Heart left ventricle (tissue), 16 donors: Measurements from ENCODE around the gene PARP6. TPM values are rescaled to one million over a fixed set of nuclear protein-coding genes. Genes with fewer than 3 reads are reported as not detected.

Source experiments
- ATAC-seq, 4 donors: fragments of 200-7000 bp; cut with Tn5 transposase; one replicate each; pipeline ENCODE4 v1.9.1; 2020 to 2022; ENCODE audit warnings: moderate library complexity in 4 of 4, mild to moderate bottlenecking in 3 of 4, moderate number of reproducible peaks in 1 of 4
- DNase-seq, 5 donors: peaks; one replicate each; pipeline ENCODE4 v3.0.0-alpha.2; 2020
- H3K27ac ChIP-seq, 12 donors: fragments of 200-600 bp; sonication (generic) in 4 of 12; one replicate each; pipeline versions ENCODE4 v1.5.0 to v1.8.0; 2016 to 2022; ENCODE audit warnings: mild to moderate bottlenecking in 2 of 12
- H3K27me3 ChIP-seq, 9 donors: fragments of 200-600 bp; sonication (generic) in 2 of 9; one replicate each; pipeline versions ENCODE4 v1.5.1 to v1.8.0; 2016 to 2022; ENCODE audit warnings: mild to moderate bottlenecking in 3 of 9
- H3K36me3 ChIP-seq, 9 donors: fragments of 200-600 bp; sonication (generic) in 2 of 9; one replicate each; pipeline versions ENCODE4 v1.5.0 to v1.8.0; 2018 to 2022; ENCODE audit warnings: mild to moderate bottlenecking in 2 of 9
- H3K4me1 ChIP-seq, 12 donors: fragments of 200-600 bp; sonication (generic) in 4 of 12; one replicate each; pipeline versions ENCODE4 v1.5.0 to v1.8.0; 2016 to 2022; ENCODE audit warnings: mild to moderate bottlenecking in 3 of 12
- H3K4me3 ChIP-seq, 12 donors: fragments of 200-600 bp; sonication (generic) in 4 of 12; one replicate each; pipeline versions ENCODE4 v1.5.0 to v1.8.0; 2017 to 2022; ENCODE audit warnings: mild to moderate bottlenecking in 9 of 12, moderate library complexity in 4 of 12
- H3K9me3 ChIP-seq, 12 donors: fragments of 200-600 bp; sonication (generic) in 4 of 12; one replicate each; pipeline versions ENCODE4 v1.5.0 to v1.8.0; 2016 to 2022; ENCODE audit warnings: mild to moderate bottlenecking in 1 of 12
- POLR2A ChIP-seq, 2 donors: fragments of 450-650 bp; IDR thresholded peaks; one replicate each; pipeline ENCODE4 v1.6.1; 2017; ENCODE audit warnings: antibody characterized with exemption in 2 of 2, mild to moderate bottlenecking in 2 of 2, moderate library complexity in 2 of 2
- WGBS, 4 donors: extraction: QIAGEN DNeasy Blood & Tissue Kit in 2 of 4; methylation state at CpG; one replicate each; pipeline versions ENCODE4 v1.1.5 to v1.1.7; 2013 to 2018; 5-methylcytosine and 5-hydroxymethylcytosine counted together
- intact Hi-C, 10 donors: fragments of 100-400 bp; cut with DNase I; formaldehyde crosslinking; loops; one replicate each; pipeline versions ENCODE4 v1.11.1 to v1.14.2; 2022
- polyA plus RNA-seq, 2 donors: library from polyadenylated mRNA; stranded (reverse); fragments of 200-250 nt; gene quantifications; one replicate each; pipeline ENCODE4 v1.2.3, GENCODE V29; 2013
- total RNA-seq, 9 donors: library from RNA; depleted of rRNA in 2 of 9; stranded (reverse); fragments of >200 nt in 2 of 9; fragmentation: NEBNext Ultra II Directional in 3 of 9; extraction: Animal tissue kit (Norgen Biotek cat#: 25700) in 3 of 9; gene quantifications; one replicate each; pipeline versions ENCODE4 v1.1.0 to v1.2.4, GENCODE V29; 2016 to 2023
- TF ChIP-seq, protein P1 (sequence below), 12 donors: fragments of 200-600 bp; sonication (generic) in 4 of 12; IDR thresholded peaks; one replicate each; pipeline versions ENCODE4 v1.5.0 to v1.8.0; 2018 to 2022; ENCODE audit warnings: antibody characterized with exemption in 12 of 12, mild to moderate bottlenecking in 5 of 12
- donor health status: ischemic (EF 13 %, LVEDD 7.1; RV severe dilation, severe dysfunction).
- donor health status: healthy with polysubstance abuse.
- donor health status: DM: no; HTN: yes; CAD: no.
- donor health status: DM: no; HTN: no; CAD: no.
- donor health status: ischemic (EF 25% LVEDD 6.9; RV normal size, moderate dysfunction).
- donor health status: ischemic (EF 25% LVEDD 5.7; RV mildly dilated, moderate dysfunction).
- donor health status: healthy.
- donor health status: DM: yes; HTN: yes; CAD: no.
- donor health status: ischemic (EF 35%, LVEDD 5.7; RV mildly dilated, moderate dysfunction).
- donor health status: nonischemic (EF 11% LVEDD 7.7; RV severe dilation, severe dysfunction).
- donor health status: DM: yes; HTN: yes; CAD: no.
- donor health status: PGD.
- donor health status: ischemic (EF 29% LVEDD 5.4; RV normal size, mild dysfunction).
- donor health status: nonischemic (EF 23%, LVEDD 6.1; RV moderate dilation, normal function).

Gene PARP6
- total and polyA plus RNA-seq, 11 donors = 25.6 to 52.5 (median 34.5) TPM

DNA sequence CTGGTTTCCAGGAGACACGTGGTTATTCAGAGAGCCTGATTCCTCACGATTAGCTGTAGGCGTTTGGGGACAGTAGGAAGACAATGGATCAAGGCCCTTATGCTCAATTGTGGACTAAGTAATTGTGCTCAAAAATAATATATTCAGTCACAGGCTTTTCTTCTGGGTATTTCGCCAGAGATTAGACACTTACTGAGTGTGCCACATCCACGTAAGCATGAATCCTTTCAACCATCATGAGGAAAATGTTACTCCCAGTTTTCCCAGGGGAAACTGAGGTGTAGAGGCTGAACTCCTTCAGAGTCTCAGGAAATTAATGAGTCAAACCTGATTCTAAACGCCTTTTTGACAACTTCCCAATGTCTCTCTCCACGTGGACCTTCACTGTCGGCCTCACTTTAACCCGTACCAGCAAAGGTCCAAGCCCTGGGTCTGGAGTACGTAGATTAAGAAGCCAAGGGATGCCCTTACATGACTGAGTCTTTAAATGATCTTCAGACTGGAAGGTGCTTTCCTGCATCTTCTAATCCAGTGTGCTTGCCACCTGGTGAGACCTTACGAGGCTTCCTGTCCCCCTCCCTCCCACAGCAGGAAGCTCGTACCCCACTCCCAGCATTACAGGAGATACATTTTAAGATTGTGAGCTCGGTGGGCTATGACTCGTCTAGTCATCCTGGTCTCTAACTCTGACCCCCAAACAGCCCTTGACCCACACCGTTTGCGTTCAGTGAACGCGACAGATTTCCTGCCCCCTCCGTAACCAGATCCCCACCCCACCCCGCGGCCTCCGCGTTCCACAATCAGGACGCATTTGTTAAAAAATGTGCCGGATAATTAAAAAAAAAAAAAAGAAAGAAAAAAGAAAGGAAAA lies 43.0 kb downstream of the PARP6 start:
- peak in 2 of 5 donors; percentile 13 to 35 for DNase-seq
- Histone ChIP-seq H3K27me3 (no peaks in the 10 kb centered on the region), H3K36me3 (peaks cover 0 to 10% (median 0%) of the 10 kb centered on the region in 9 donors), H3K4me3 (peak overlapping the region; percentile 73 to 99 (median 89)), H3K27ac (peak overlapping the region; percentile 95 to 100 (median 99)), H3K9me3 (no peaks in the 10 kb centered on the region), H3K4me1 (peaks cover 4 to 65% (median 50%) of the 10 kb centered on the region in 12 donors)
- no peak for ATAC-seq
- WGBS, 4 donors = 5 to 6% (median 5%) methylated on average over 25 of the region's 25 CpGs
- no peak for TF ChIP-seq POLR2A (IDR thresholded peaks at IDR 0.05)
- intact Hi-C loops = no loop called here

DNA sequence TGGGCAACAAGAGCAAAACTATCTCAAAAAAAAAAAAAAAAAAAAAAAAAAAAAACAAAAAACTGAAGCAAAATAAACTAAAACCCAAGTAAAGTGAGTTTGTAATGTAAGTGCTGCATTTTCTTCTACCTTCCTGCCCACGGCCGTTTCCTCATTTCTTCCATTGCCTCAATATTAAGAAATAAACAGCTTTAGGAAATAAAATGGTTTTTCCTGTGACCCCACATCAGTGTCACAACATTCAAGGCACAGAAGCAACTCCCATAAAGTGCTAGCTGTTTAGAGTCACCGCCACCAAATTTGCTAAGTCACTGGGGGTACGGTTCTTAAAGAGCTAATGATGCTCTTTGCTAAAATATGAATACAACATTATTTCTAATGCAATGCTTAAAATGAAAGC lies 44.6 kb downstream of the PARP6 start:
- ATAC-seq (no peak), DNase-seq (no peak)
- TF ChIP-seq, protein P1, sequence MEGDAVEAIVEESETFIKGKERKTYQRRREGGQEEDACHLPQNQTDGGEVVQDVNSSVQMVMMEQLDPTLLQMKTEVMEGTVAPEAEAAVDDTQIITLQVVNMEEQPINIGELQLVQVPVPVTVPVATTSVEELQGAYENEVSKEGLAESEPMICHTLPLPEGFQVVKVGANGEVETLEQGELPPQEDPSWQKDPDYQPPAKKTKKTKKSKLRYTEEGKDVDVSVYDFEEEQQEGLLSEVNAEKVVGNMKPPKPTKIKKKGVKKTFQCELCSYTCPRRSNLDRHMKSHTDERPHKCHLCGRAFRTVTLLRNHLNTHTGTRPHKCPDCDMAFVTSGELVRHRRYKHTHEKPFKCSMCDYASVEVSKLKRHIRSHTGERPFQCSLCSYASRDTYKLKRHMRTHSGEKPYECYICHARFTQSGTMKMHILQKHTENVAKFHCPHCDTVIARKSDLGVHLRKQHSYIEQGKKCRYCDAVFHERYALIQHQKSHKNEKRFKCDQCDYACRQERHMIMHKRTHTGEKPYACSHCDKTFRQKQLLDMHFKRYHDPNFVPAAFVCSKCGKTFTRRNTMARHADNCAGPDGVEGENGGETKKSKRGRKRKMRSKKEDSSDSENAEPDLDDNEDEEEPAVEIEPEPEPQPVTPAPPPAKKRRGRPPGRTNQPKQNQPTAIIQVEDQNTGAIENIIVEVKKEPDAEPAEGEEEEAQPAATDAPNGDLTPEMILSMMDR (IDR thresholded peaks at IDR 0.05) = no peak
- no peak for TF ChIP-seq POLR2A (IDR thresholded peaks at IDR 0.05)
- peaks cover 4 to 77% (median 59%) of the 10 kb centered on the region in 12 donors for H3K4me1 ChIP-seq
- H3K4me3 ChIP-seq = peak overlapping the region in 6 of 12 donors; percentile 3 to 99 (median 86)
- no peaks in the 10 kb centered on the region for H3K27me3 ChIP-seq
- peak overlapping the region in 11 of 12 donors; percentile 33 to 100 (median 99) for H3K27ac ChIP-seq
- peaks cover 0 to 20% (median 6%) of the 10 kb centered on the region in 9 donors for H3K36me3 ChIP-seq
- H3K9me3 ChIP-seq = no peaks in the 10 kb centered on the region
- intact Hi-C loops = no loop called here
- WGBS, 4 donors = 51 to 71% (median 63%) methylated on average over 4 of the region's 4 CpGs

DNA sequence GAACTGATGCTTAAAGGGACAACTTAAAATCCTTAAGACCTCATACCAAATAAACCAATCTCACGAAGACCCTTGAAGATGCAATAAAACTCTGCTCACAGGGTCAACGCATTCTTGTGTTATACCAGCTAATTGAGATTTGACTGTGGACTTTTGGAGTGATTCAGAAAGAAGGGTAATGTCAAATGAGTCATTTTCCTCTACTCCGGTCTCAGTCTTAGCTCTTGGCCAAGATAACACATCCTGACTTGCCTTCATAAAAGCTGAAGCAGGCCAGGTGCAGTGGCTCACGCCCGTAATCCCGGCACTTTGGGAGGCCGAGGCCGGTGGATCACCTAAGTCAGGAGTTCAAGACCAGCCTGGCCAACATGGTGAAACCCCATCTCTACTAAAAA lies 45.2 kb downstream of the PARP6 start:
- intact Hi-C loops = no loop called here
- Histone ChIP-seq H3K27me3 (no peaks in the 10 kb centered on the region), H3K4me1 (peaks cover 4 to 77% (median 59%) of the 10 kb centered on the region in 12 donors), H3K36me3 (peaks cover 0 to 20% (median 6%) of the 10 kb centered on the region in 9 donors), H3K27ac (peak overlapping the region in 11 of 12 donors; percentile 50 to 100 (median 99)), H3K4me3 (peak overlapping the region in 2 of 12 donors; percentile 23 to 89), H3K9me3 (no peaks in the 10 kb centered on the region)
- ATAC-seq = no peak
- TF ChIP-seq POLR2A (IDR thresholded peaks at IDR 0.05) = no peak
- TF ChIP-seq, protein P1 (IDR thresholded peaks at IDR 0.05) = no peak
- 47 to 53% (median 50%) methylated on average over 8 of the region's 8 CpGs for WGBS, 4 donors
- no peak for DNase-seq

DNA sequence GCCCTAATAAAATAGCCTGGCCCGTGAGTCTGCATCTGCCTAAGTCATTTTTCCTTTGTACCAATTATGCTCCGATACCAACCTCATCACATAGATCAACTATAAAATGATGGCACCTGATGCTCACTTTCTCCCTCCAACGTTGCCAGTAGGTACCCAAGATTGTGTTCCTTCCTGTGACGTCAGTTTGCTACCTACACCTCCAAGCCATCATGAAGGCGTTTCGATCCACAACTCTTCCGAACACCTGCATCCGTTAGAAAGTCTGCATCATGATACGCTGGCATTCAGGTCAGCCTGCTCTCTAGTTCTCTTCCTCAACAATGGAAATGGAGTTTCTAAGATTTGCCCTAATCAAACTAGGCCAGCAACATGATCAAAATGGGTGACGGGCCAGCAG lies 49.1 kb downstream of the PARP6 start:
- Histone ChIP-seq H3K4me1 (peaks cover 0 to 89% (median 68%) of the 10 kb centered on the region in 12 donors), H3K27me3 (no peaks in the 10 kb centered on the region), H3K9me3 (no peaks in the 10 kb centered on the region), H3K4me3 (no peak overlapping the region), H3K27ac (peak overlapping the region in 1 of 12 donors; percentile 43), H3K36me3 (peaks cover 0 to 51% (median 18%) of the 10 kb centered on the region in 9 donors)
- no peak for DNase-seq
- TF ChIP-seq, protein P1 (IDR thresholded peaks at IDR 0.05) = no peak
- TF ChIP-seq POLR2A (IDR thresholded peaks at IDR 0.05) = no peak
- no peak for ATAC-seq
- intact Hi-C loops = no loop called here
- WGBS, 4 donors = 83 to 90% (median 88%) methylated on average over 10 of the region's 10 CpGs
